Lower leg skin (tissue), 3 donors: ENCODE data around the gene TMPRSS3.

ENCODE experiments used
- POLR2A ChIP-seq, 2 donors: fragments of 450-650 bp; IDR thresholded peaks; one replicate each; pipeline ENCODE4 v1.6.1; 2016 to 2017; ENCODE audit warnings: antibody characterized with exemption in 2 of 2, mild to moderate bottlenecking in 1 of 2, moderate library complexity in 1 of 2
- TF ChIP-seq, protein P1 (sequence below), 3 donors: fragments of 450-650 bp; IDR thresholded peaks; one replicate each; pipeline ENCODE4 v1.5.1; 2016; ENCODE audit warnings: antibody characterized with exemption in 3 of 3, mild to moderate bottlenecking in 3 of 3, moderate library complexity in 2 of 3

DNA sequence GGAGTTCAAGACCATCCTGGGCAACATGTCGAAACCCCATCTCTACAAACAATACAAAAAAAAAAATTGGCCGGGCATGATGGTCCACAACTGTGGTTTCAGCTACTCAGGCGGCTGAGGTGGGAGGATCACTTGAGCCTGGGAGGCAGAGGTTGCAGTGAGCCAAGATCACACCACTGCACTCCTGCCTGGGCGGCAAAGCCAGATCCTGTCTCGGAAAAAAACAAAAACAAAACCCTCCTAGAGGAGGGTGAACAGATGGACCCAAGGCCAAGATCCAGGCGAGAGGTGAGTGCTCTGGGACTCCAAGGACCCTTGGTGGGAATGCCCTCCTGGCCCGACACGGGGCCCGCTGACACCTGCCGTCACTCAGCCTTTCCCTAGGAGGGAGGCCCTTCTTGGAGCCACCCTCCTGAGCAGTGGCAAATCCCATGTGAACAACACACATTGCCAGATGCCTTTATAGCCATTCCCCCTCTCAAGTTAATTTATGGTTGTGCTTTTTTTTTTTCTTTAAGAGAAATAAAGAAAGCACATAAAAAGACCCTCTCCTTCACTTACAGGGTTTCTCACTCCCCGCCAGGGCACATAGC, 45.4 kb downstream of the TMPRSS3 start:
- TF ChIP-seq, protein P1, sequence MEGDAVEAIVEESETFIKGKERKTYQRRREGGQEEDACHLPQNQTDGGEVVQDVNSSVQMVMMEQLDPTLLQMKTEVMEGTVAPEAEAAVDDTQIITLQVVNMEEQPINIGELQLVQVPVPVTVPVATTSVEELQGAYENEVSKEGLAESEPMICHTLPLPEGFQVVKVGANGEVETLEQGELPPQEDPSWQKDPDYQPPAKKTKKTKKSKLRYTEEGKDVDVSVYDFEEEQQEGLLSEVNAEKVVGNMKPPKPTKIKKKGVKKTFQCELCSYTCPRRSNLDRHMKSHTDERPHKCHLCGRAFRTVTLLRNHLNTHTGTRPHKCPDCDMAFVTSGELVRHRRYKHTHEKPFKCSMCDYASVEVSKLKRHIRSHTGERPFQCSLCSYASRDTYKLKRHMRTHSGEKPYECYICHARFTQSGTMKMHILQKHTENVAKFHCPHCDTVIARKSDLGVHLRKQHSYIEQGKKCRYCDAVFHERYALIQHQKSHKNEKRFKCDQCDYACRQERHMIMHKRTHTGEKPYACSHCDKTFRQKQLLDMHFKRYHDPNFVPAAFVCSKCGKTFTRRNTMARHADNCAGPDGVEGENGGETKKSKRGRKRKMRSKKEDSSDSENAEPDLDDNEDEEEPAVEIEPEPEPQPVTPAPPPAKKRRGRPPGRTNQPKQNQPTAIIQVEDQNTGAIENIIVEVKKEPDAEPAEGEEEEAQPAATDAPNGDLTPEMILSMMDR (IDR thresholded peaks at IDR 0.05) = no peak
- TF ChIP-seq POLR2A (IDR thresholded peaks at IDR 0.05) = no peak
